ENCODE data around the gene LPIN1.

LPIN1 gene

GRCh38 chr2:11786191-11786590 is 39.8 kb downstream of the LPIN1 start:
- DNase-seq: no peak

GRCh38 chr2:11786592-11786991 is 40.2 kb downstream of the LPIN1 start:
- DNase-seq: no peak

GRCh38 chr2:11787991-11788390 is 41.6 kb downstream of the LPIN1 start:
- DNase-seq: no peak

GRCh38 chr2:11788461-11789124 is 42.2 kb downstream of the LPIN1 start:
- no peak for DNase-seq

GRCh38 chr2:11789243-11789642 is 42.8 kb downstream of the LPIN1 start:
- DNase-seq: no peak

- no peak for DNase-seq
Observed at GRCh38 chr2:11790228-11790627, 43.8 kb downstream of the LPIN1 start.

GRCh38 chr2:11795590-11795989 is 49.2 kb downstream of the LPIN1 start:
- DNase-seq: no peak

- no peak for DNase-seq
Observed at GRCh38 chr2:11796190-11797171, 50.0 kb downstream of the LPIN1 start.

- DNase-seq: no peak
Observed at GRCh38 chr2:11797846-11798245, 51.4 kb downstream of the LPIN1 start.

- no peak for DNase-seq
Observed at GRCh38 chr2:11798701-11799435, 52.4 kb downstream of the LPIN1 start.

- no peak for DNase-seq
Observed at GRCh38 chr2:11799826-11800225, 53.4 kb downstream of the LPIN1 start.

- no peak for DNase-seq
Observed at GRCh38 chr2:11802782-11803191, 56.4 kb downstream of the LPIN1 start.

- DNase-seq: no peak
Observed at GRCh38 chr2:11805024-11805423, 58.6 kb downstream of the LPIN1 start.

GRCh38 chr2:11805920-11806319 is 59.5 kb downstream of the LPIN1 start:
- no peak for DNase-seq

GRCh38 chr2:11807156-11808015 is 61.0 kb downstream of the LPIN1 start:
- no peak for DNase-seq

GRCh38 chr2:11808016-11808400 is 61.6 kb downstream of the LPIN1 start:
- DNase-seq: no peak

- no peak for DNase-seq
Observed at GRCh38 chr2:11809586-11810236, 63.3 kb downstream of the LPIN1 start.

- DNase-seq: no peak
Observed at GRCh38 chr2:11810237-11810977, 64.0 kb downstream of the LPIN1 start.

- DNase-seq: no peak
Observed at GRCh38 chr2:11811036-11811654, 64.7 kb downstream of the LPIN1 start.

GRCh38 chr2:11812466-11813248 is 66.2 kb downstream of the LPIN1 start:
- no peak for DNase-seq
